SK-N-SH (cell line): ENCODE measurements around the gene FUNDC2. TPM values are rescaled to one million over a fixed set of nuclear protein-coding genes. Genes with fewer than 3 reads are reported as not detected.
A peak's percentile ranks its signal among the peaks of the same experiment; 100 is the strongest.

Experiments used
- CTCF ChIA-PET: fragments of 300-600, 350-600 bp; formaldehyde crosslinking; extraction: SDS; loops from one replicate; lab custom pipeline; 2021; lab: Yijun Ruan, JAX
- POLR2A ChIA-PET: fragments of 350-600 bp; sonication (Branson Sonifier 250); formaldehyde crosslinking; extraction: SDS; loops from one replicate; lab custom pipeline; 2020; ENCODE audit warnings: antibody characterized with exemption, inconsistent platforms; lab: Yijun Ruan, JAX
- DNase-seq: peaks from one replicate; pipeline ENCODE4 v3.0.0; 2012
- H2AFZ ChIP-seq: fragments of 200-600 bp; sonication (generic); 2 replicates; pipeline ENCODE4 v1.8.1; 2016; ENCODE audit warnings: antibody characterized with exemption, mild to moderate bottlenecking, low read depth
- H3F3A ChIP-seq: fragments of 200-600 bp; sonication (generic); replicated peaks from 2 replicates; pipeline ENCODE3; 2016; ENCODE audit warnings: antibody characterized with exemption, mild to moderate bottlenecking; ENCODE audit not compliant: insufficient read depth
- H3K27ac ChIP-seq, 2 experiments: fragments of 200-500 bp in 1 of 2; fragments of 200-600 bp in 1 of 2; sonication (Bioruptor generic) in 1 of 2; sonication (generic), shearing (Covaris generic) in 1 of 2; 2 replicates each; pipeline versions ENCODE4 v1.5.1 to v1.6.1; 2014 to 2016; ENCODE audit warnings: low read depth in 2 of 2, inconsistent platforms in 1 of 2, low read length in 1 of 2, mild to moderate bottlenecking in 1 of 2, mixed read lengths in 1 of 2
- H3K27me3 ChIP-seq: fragments of 200-600 bp; sonication (generic), shearing (Covaris generic); 2 replicates; pipeline ENCODE4 v1.6.1; 2016; ENCODE audit warnings: mixed run types; ENCODE audit not compliant: insufficient read depth
- H3K36me3 ChIP-seq, 2 experiments: fragments of 200-500 bp in 1 of 2; fragments of 200-600 bp in 1 of 2; sonication (Bioruptor generic) in 1 of 2; sonication (generic) in 1 of 2; replicated peaks in 1 of 2; 2 replicates each; pipeline versions ENCODE3 to v1.5.1; 2014 to 2016; ENCODE audit warnings: low read length in 1 of 2, mild to moderate bottlenecking in 1 of 2; ENCODE audit not compliant: insufficient read depth in 2 of 2, control insufficient read depth in 1 of 2
- H3K4me1 ChIP-seq, 2 experiments: fragments of 200-500 bp in 1 of 2; fragments of 200-600 bp in 1 of 2; sonication (Bioruptor generic) in 1 of 2; sonication (generic), shearing (Covaris generic) in 1 of 2; 2 replicates each; pipeline versions ENCODE4 v1.5.1 to v1.6.1; 2014 to 2016; ENCODE audit warnings: low read depth in 1 of 2, low read length in 1 of 2, mixed run types in 1 of 2; ENCODE audit not compliant: insufficient read depth in 2 of 2, control insufficient read depth in 1 of 2
- H3K4me2 ChIP-seq: fragments of 200-600 bp; sonication (generic), shearing (Covaris generic); 2 replicates; pipeline ENCODE4 v1.6.1; 2017; ENCODE audit warnings: mixed run types
- H3K4me3 ChIP-seq, 2 experiments: fragments of 200-500 bp in 1 of 2; fragments of 200-600 bp in 1 of 2; sonication (Bioruptor generic) in 1 of 2; sonication (generic), shearing (Covaris generic) in 1 of 2; 2 replicates each; pipeline versions ENCODE4 v1.5.1 to v1.8.1; 2014 to 2016; ENCODE audit warnings: low read depth in 2 of 2, inconsistent platforms in 1 of 2, low read length in 1 of 2, mild to moderate bottlenecking in 1 of 2, mixed read lengths in 1 of 2, moderate library complexity in 1 of 2
- H3K79me2 ChIP-seq: fragments of 200-600 bp; sonication (generic); 2 replicates; pipeline ENCODE4 v1.8.1; 2017; ENCODE audit warnings: mild to moderate bottlenecking; ENCODE audit not compliant: insufficient read depth
- H3K9ac ChIP-seq: fragments of 200-600 bp; sonication (generic); 2 replicates; pipeline ENCODE4 v1.6.1; 2017; ENCODE audit warnings: mixed run types
- H3K9me2 ChIP-seq: fragments of 200-600 bp; sonication (generic); 2 replicates; pipeline ENCODE4 v1.6.1; 2017; ENCODE audit warnings: mixed run types
- H3K9me3 ChIP-seq: fragments of 200-600 bp; sonication (generic); 2 replicates; pipeline ENCODE4 v1.6.1; 2017; ENCODE audit warnings: mixed run types, mild to moderate bottlenecking, moderate library complexity
- H4K20me1 ChIP-seq: fragments of 200-600 bp; sonication (generic); 2 replicates; pipeline ENCODE4 v1.6.1; 2017; ENCODE audit warnings: mild to moderate bottlenecking, mixed run types; ENCODE audit not compliant: insufficient read depth
- CHD2 ChIP-seq: fragments of 150-350 bp; IDR thresholded peaks from 2 replicates; pipeline ENCODE4 v1.6.1; 2018; ENCODE audit warnings: low read length; ENCODE audit not compliant: partially characterized antibody
- EP300 ChIP-seq, 2 experiments: IDR thresholded peaks; 2 replicates each; pipeline versions ENCODE4 v1.4.0 to v1.6.1; 2012; ENCODE audit warnings: borderline replicate concordance in 1 of 2, low read depth in 1 of 2, low read length in 1 of 2
- FOSL2 ChIP-seq: IDR thresholded peaks from 2 replicates; pipeline ENCODE4 v1.4.0; 2012; ENCODE audit warnings: low read depth, mild to moderate bottlenecking, moderate library complexity, borderline replicate concordance
- FOXJ3 ChIP-seq: sonication (generic); formaldehyde crosslinking; IDR thresholded peaks from 2 replicates; pipeline ENCODE4 v1.5.1; 2020; ENCODE audit warnings: mild to moderate bottlenecking, missing genetic modification reagents
- JUND ChIP-seq: IDR thresholded peaks from 2 replicates; pipeline ENCODE4 v1.4.0; 2012
- MAX ChIP-seq: IDR thresholded peaks from 2 replicates; pipeline ENCODE4 v1.4.0; 2012; ENCODE audit warnings: low read depth
- MXI1 ChIP-seq: IDR thresholded peaks from 2 replicates; pipeline ENCODE4 v1.6.1; 2012; ENCODE audit warnings: mild to moderate bottlenecking, low read depth, low read length, improper control_type of control experiment
- NFIC ChIP-seq: IDR thresholded peaks from 2 replicates; pipeline ENCODE4 v1.4.0; 2012; ENCODE audit warnings: borderline replicate concordance
- NRF1 ChIP-seq: IDR thresholded peaks from 2 replicates; pipeline ENCODE4 v1.6.1; 2012; ENCODE audit warnings: low read depth, mild to moderate bottlenecking, low read length
- POLR2AphosphoS5 ChIP-seq: IDR thresholded peaks from 2 replicates; pipeline ENCODE4 v1.6.1; 2012; ENCODE audit warnings: low read depth, low read length
- RAD21 ChIP-seq: IDR thresholded peaks from 2 replicates; pipeline ENCODE4 v1.6.1; 2012; ENCODE audit warnings: mild to moderate bottlenecking, low read length
- RCOR1 ChIP-seq: fragments of 150-350 bp; IDR thresholded peaks from 2 replicates; pipeline ENCODE4 v1.6.1; 2017; ENCODE audit warnings: antibody characterized with exemption, low read length
- RFX5 ChIP-seq: IDR thresholded peaks from 2 replicates; pipeline ENCODE4 v1.6.1; 2012; ENCODE audit warnings: mild to moderate bottlenecking, improper control_type of control experiment, low read length
- RXRA ChIP-seq: IDR thresholded peaks from 2 replicates; pipeline ENCODE4 v1.4.0; 2012; ENCODE audit warnings: low read depth, mild to moderate bottlenecking, borderline replicate concordance
- SIN3A ChIP-seq: IDR thresholded peaks from 2 replicates; pipeline ENCODE4 v1.6.1; 2012; ENCODE audit warnings: low read depth, mild to moderate bottlenecking, low read length, moderate library complexity, borderline replicate concordance
- SMC3 ChIP-seq: IDR thresholded peaks from 2 replicates; pipeline ENCODE4 v1.6.1; 2012; ENCODE audit warnings: low read depth, low read length, improper control_type of control experiment
- TAF1 ChIP-seq: IDR thresholded peaks from 2 replicates; pipeline ENCODE4 v1.6.1; 2012; ENCODE audit warnings: low read depth, mild to moderate bottlenecking, low read length, moderate library complexity, borderline replicate concordance
- TCF12 ChIP-seq: IDR thresholded peaks from 2 replicates; pipeline ENCODE4 v1.4.0; 2012
- TEAD4 ChIP-seq: IDR thresholded peaks from 2 replicates; pipeline ENCODE4 v1.4.0; 2012; ENCODE audit warnings: mild to moderate bottlenecking, borderline replicate concordance; ENCODE audit not compliant: insufficient read depth
- YY1 ChIP-seq: IDR thresholded peaks from 2 replicates; pipeline ENCODE4 v1.4.0; 2012; ENCODE audit warnings: low read depth, mild to moderate bottlenecking
- ZBTB33 ChIP-seq: IDR thresholded peaks from 2 replicates; pipeline ENCODE4 v1.4.0; 2012; ENCODE audit warnings: low read depth, borderline replicate concordance
- WGBS: methylation state at CpG from one replicate; pipeline ENCODE4 v1.1.6; 2017; ENCODE audit warnings: low lambda C conversion rate; 5-methylcytosine and 5-hydroxymethylcytosine counted together
- polyA plus RNA-seq, 3 experiments: library from polyadenylated mRNA; depleted of rRNA; stranded (reverse); fragments of >200 nt; gene quantifications; 2 replicates each; pipeline ENCODE4 v1.2.3, GENCODE V29; 2012
- TF ChIP-seq, protein P1 (sequence below): IDR thresholded peaks from 2 replicates; pipeline ENCODE4; 2012
- TF ChIP-seq, protein P2 (sequence below): fragments of 150-350 bp; IDR thresholded peaks from 2 replicates; pipeline ENCODE4 v1.6.1; 2017; ENCODE audit warnings: antibody characterized with exemption, low read length, low read depth, borderline replicate concordance
- TF ChIP-seq, protein P3 (sequence below): IDR thresholded peaks from 2 replicates; pipeline ENCODE4 v1.4.0; 2012; ENCODE audit warnings: low read depth, borderline replicate concordance
- TF ChIP-seq, protein P4 (sequence below): fragments of 200-600 bp; sonication (generic); IDR thresholded peaks from 2 replicates; pipeline ENCODE4 v1.6.1; 2017; ENCODE audit warnings: antibody characterized with exemption, mild to moderate bottlenecking, moderate library complexity

Gene FUNDC2
- polyA plus RNA-seq, 1 of the 3 experiments (the other 2 are of a cell fraction), result 55.9 TPM

GRCh38 chrX:154980330-154981115 lies 46.1 kb upstream of the FUNDC2 start:
- Histone ChIP-seq H3K9me2 (no peaks in the 10 kb centered on the region), H3K9ac (no peak overlapping the region), H2AFZ (peak overlapping the region; percentile 44; the same call in 1 of the 2 replicates), H3K9me3 (peaks cover 8% of the 10 kb centered on the region; the same call in 1 of the 2 replicates), H3K36me3 (no peaks in the 10 kb centered on the region), H4K20me1 (no peaks in the 10 kb centered on the region), H3K79me2 (no peaks in the 10 kb centered on the region), H3K27ac (no peak overlapping the region), H3K4me2 (peak overlapping the region; percentile 52), H3F3A (no peaks in the 10 kb centered on the region), H3K4me3 (peak overlapping the region; percentile 33 to 57), H3K27me3 (no peaks in the 10 kb centered on the region), H3K4me1 (no peaks in the 10 kb centered on the region)
- DNase-seq, result peak; percentile 66
- ChIA-PET POLR2A (interaction anchor here (0.7 kb wide), 1 partner anchor 46 kb away, joined by 3 read pairs; the partner anchor contains the start of gene FUNDC2), CTCF (interaction anchor here (0.8 to 3.9 kb wide), 8 partner anchors 15 to 168 kb away, joined by 3 to 12 read pairs (median 4); no protein-coding TSS in a partner anchor)
- WGBS, result 0% methylated on average over 7 of the region's 11 CpGs
- TF ChIP-seq, protein P1, sequence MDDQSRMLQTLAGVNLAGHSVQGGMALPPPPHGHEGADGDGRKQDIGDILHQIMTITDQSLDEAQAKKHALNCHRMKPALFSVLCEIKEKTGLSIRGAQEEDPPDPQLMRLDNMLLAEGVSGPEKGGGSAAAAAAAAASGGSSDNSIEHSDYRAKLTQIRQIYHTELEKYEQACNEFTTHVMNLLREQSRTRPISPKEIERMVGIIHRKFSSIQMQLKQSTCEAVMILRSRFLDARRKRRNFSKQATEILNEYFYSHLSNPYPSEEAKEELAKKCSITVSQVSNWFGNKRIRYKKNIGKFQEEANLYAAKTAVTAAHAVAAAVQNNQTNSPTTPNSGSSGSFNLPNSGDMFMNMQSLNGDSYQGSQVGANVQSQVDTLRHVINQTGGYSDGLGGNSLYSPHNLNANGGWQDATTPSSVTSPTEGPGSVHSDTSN, result no peak
- no peak for TF ChIP-seq SIN3A
- TF ChIP-seq NRF1, result no peak
- no peak for TF ChIP-seq FOSL2
- no peak for TF ChIP-seq EP300 (IDR thresholded peaks at IDR 0.05; ENCODE audit: borderline replicate concordance in 1 of 2, low read depth in 1 of 2, low read length in 1 of 2)
- TF ChIP-seq FOXJ3 (CRISPR knock-in tag), result no peak
- TF ChIP-seq YY1, result no peak
- TF ChIP-seq RAD21, result peak; percentile 92
- no peak for TF ChIP-seq RCOR1
- TF ChIP-seq TCF12, result peak; percentile 58; the same call in 1 of the 2 replicates
- no peak for TF ChIP-seq TEAD4
- TF ChIP-seq TAF1, result no peak
- 0 out of 2 replicates have a peak, but pooled peaks have one; percentile 6 for TF ChIP-seq JUND
- TF ChIP-seq ZBTB33, result no peak
- TF ChIP-seq, protein P2, sequence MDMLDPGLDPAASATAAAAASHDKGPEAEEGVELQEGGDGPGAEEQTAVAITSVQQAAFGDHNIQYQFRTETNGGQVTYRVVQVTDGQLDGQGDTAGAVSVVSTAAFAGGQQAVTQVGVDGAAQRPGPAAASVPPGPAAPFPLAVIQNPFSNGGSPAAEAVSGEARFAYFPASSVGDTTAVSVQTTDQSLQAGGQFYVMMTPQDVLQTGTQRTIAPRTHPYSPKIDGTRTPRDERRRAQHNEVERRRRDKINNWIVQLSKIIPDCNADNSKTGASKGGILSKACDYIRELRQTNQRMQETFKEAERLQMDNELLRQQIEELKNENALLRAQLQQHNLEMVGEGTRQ, result no peak
- TF ChIP-seq RXRA, result no peak
- no peak for TF ChIP-seq NFIC
- TF ChIP-seq, protein P3, sequence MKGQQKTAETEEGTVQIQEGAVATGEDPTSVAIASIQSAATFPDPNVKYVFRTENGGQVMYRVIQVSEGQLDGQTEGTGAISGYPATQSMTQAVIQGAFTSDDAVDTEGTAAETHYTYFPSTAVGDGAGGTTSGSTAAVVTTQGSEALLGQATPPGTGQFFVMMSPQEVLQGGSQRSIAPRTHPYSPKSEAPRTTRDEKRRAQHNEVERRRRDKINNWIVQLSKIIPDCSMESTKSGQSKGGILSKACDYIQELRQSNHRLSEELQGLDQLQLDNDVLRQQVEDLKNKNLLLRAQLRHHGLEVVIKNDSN, result no peak
- TF ChIP-seq MAX, result no peak
- TF ChIP-seq MXI1, result no peak
- peak; percentile 78 for TF ChIP-seq SMC3
- TF ChIP-seq POLR2AphosphoS5, result no peak
- TF ChIP-seq, protein P4, sequence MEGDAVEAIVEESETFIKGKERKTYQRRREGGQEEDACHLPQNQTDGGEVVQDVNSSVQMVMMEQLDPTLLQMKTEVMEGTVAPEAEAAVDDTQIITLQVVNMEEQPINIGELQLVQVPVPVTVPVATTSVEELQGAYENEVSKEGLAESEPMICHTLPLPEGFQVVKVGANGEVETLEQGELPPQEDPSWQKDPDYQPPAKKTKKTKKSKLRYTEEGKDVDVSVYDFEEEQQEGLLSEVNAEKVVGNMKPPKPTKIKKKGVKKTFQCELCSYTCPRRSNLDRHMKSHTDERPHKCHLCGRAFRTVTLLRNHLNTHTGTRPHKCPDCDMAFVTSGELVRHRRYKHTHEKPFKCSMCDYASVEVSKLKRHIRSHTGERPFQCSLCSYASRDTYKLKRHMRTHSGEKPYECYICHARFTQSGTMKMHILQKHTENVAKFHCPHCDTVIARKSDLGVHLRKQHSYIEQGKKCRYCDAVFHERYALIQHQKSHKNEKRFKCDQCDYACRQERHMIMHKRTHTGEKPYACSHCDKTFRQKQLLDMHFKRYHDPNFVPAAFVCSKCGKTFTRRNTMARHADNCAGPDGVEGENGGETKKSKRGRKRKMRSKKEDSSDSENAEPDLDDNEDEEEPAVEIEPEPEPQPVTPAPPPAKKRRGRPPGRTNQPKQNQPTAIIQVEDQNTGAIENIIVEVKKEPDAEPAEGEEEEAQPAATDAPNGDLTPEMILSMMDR, result peak; percentile 74
- no peak for TF ChIP-seq CHD2
- TF ChIP-seq RFX5, result no peak
